ENCODE measurements around the gene EXOC7. TPM values are rescaled to one million over a fixed set of nuclear protein-coding genes. Genes with fewer than 3 reads are reported as not detected.

The EXOC7 gene
- total and polyA plus RNA-seq, 2 of the 4 experiments (the other 2 are of a cell fraction), result 85.9 to 118 TPM

- Histone ChIP-seq H3K18ac (ENCODE audit: low read depth, low read length) (no peak overlapping the region), H2BK5ac (ENCODE audit: low read depth, low read length, poor library complexity, severe bottlenecking) (no peak overlapping the region), H4K91ac (ENCODE audit: insufficient read depth, low read depth, low read length) (no peak overlapping the region), H3K4ac (ENCODE audit: low read depth, low read length) (no peak overlapping the region), H2BK120ac (ENCODE audit: low read depth, low read length) (no peak overlapping the region), H3K27me3 (ENCODE audit: control insufficient read depth, insufficient read depth, low read length) (peaks cover 59% of the 10 kb centered on the region), H3K4me2 (ENCODE audit: low read depth, low read length) (no peak overlapping the region), H3K9me1 (ENCODE audit: insufficient read depth, low read length) (no peaks in the 10 kb centered on the region), H3K27ac (ENCODE audit: insufficient read depth, low read length) (no peak overlapping the region), H3K14ac (replicated peaks; ENCODE audit: low read depth, low read length) (no peak overlapping the region), H4K8ac (ENCODE audit: low read depth in 2 of 2, low read length in 2 of 2) (no peak overlapping the region), H2AK5ac (ENCODE audit: low read depth, low read length) (no peak overlapping the region), H2AFZ (replicated peaks; ENCODE audit: low read length, poor library complexity) (peak overlapping the region; percentile 51), H3K23ac (ENCODE audit: low read depth, low read length) (no peak overlapping the region), H3K9ac (ENCODE audit: low read depth, low read length) (no peak overlapping the region), H2BK20ac (ENCODE audit: low read depth, low read length) (no peak overlapping the region), H3K79me1 (ENCODE audit: low read depth in 1 of 2, low read length in 2 of 2) (no peaks in the 10 kb centered on the region), H3K4me3 (ENCODE audit: insufficient read depth, low read depth, low read length) (no peak overlapping the region), H2BK15ac (ENCODE audit: low read depth, low read length) (no peak overlapping the region), H3K4me1 (ENCODE audit: control insufficient read depth, insufficient read depth, low read length) (no peaks in the 10 kb centered on the region), H3K56ac (ENCODE audit: extremely low read depth, insufficient read depth, low read length) (no peak overlapping the region), H3K36me3 (ENCODE audit: control insufficient read depth, insufficient read depth, low read length) (no peaks in the 10 kb centered on the region), H3K9me3 (ENCODE audit: control insufficient read depth, insufficient read depth, low read length) (no peaks in the 10 kb centered on the region), H4K5ac (ENCODE audit: low read depth, low read length) (no peak overlapping the region), H4K20me1 (ENCODE audit: insufficient read depth, low read length) (no peaks in the 10 kb centered on the region), H2AK9ac (replicated peaks; ENCODE audit: low read depth, low read length, poor library complexity) (peak overlapping the region; percentile 65)
- WGBS, 2 experiments (ENCODE audit: extremely low coverage in 2 of 2, insufficient read length in 1 of 2), result 18% methylated on average over 8 of the region's 21 CpGs; no CpG with 5 or more reads in 1 of the 2 experiments
- BruUV-seq (replicated peaks), result no TSS peak
- POLR2A ChIA-PET (ENCODE audit: unreplicated experiment), result no interaction called here
- dilution Hi-C loops (cut with HindIII; ENCODE audit: low sequenced_read_pairs, unreplicated experiment) (no loop called here), intact Hi-C loops (cut with micrococcal nuclease) (no loop called here), in situ Hi-C loops (cut with MboI; ENCODE audit: low sequenced_read_pairs) (no loop called here)
- no peak for ATAC-seq (ENCODE audit: low read depth)
- CTCF ChIA-PET, result no interaction called here
- DNase-seq, result no peak
- TF ChIP-seq POLR2A (IDR thresholded peaks at IDR 0.05; ENCODE audit: low read depth, low read length) (no peak), NFE2L2 (IDR thresholded peaks at IDR 0.05; ENCODE audit: low read depth, low read length) (no peak), FOS (IDR thresholded peaks at IDR 0.05; ENCODE audit: low read depth, low read length) (no peak), MAZ (IDR thresholded peaks at IDR 0.05; ENCODE audit: borderline replicate concordance, low read depth, low read length) (no peak), ELK1 (IDR thresholded peaks at IDR 0.05; ENCODE audit: borderline replicate concordance, low read depth, low read length) (no peak)
Observed at GRCh38 chr17:76131051-76131691, 27.6 kb upstream of the EXOC7 start.

Data from IMR-90 (cell line).